ENCODE measurements around the gene RNF225.

RNF225 gene

DNA sequence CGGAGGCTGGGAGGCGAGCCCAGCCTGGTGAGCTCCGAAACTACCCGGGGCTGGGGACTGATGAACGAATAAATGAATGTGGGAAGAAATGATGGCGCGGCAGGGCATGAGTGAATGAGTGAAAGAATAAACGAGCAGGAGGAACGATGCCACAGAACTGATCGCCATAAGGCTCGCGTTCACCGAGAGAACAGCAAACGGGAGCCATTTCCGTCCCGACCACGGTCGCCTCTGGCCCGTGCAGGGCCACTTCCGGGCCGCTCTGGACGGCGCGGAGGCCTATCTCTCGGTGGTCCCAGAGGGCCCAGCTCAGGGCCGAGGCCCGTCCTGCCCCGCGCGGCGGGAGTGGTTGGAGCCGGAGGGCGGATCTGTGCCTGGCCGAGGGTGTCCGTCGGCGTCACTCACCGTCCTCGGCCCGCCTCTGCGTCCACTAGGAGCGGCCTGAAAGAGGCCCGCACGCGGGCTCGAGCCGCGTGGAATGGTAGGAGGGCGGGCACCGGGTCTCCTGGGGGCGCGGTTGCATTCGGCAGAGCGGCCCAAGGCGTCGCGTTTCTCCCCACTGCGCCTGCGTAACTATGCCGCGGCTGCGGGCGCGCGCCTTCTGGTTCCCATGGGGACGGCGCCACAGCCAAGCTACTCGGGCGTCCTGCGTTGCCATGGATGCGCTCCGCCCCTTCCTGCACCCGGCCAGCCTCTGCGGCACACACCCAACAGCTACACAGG is 33.0 kb upstream of the RNF225 start, which contains the start of gene ZNF497:
Gene ZNF497, minus strand, starts transcription at position 480 of the 723 bp plus-strand sequence. CDS start 5,116 bp downstream, outside the sequence.
- in situ Hi-C loops (cut with MboI; ENCODE audit: low sequenced_read_pairs, unreplicated experiment) = no loop called here

DNA sequence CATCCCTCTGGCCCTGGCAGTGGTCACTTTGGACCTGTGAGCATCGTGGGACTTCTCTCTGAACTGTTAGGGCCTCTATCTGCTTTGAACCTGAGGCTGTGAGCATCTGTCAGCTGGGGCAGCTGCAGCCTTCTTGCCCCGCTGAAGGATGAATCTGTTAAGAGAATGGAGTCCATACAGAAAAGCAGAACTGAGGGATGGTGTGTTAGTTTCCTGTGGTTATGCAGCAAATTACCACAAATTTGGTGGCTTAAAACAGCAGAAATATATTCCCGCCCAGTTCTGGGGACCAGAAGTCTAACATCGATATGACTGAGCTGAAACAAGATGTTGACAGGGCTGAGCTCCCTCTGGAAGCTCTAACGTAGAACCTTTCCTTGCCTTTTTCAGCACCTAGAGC is 31.3 kb upstream of the RNF225 start:
- DNase-seq (ENCODE audit: low spot score) = no peak
- TF ChIP-seq, protein P1, sequence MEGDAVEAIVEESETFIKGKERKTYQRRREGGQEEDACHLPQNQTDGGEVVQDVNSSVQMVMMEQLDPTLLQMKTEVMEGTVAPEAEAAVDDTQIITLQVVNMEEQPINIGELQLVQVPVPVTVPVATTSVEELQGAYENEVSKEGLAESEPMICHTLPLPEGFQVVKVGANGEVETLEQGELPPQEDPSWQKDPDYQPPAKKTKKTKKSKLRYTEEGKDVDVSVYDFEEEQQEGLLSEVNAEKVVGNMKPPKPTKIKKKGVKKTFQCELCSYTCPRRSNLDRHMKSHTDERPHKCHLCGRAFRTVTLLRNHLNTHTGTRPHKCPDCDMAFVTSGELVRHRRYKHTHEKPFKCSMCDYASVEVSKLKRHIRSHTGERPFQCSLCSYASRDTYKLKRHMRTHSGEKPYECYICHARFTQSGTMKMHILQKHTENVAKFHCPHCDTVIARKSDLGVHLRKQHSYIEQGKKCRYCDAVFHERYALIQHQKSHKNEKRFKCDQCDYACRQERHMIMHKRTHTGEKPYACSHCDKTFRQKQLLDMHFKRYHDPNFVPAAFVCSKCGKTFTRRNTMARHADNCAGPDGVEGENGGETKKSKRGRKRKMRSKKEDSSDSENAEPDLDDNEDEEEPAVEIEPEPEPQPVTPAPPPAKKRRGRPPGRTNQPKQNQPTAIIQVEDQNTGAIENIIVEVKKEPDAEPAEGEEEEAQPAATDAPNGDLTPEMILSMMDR (IDR thresholded peaks at IDR 0.05; ENCODE audit: borderline replicate concordance, control extremely low read depth, extremely low read depth, insufficient read depth, missing control alignments) = no peak
- in situ Hi-C loops (cut with MboI; ENCODE audit: low sequenced_read_pairs, unreplicated experiment) = no loop called here

More for the DNA sequence above, 33.0 kb upstream of the RNF225 start, which contains the start of gene ZNF497:
- DNase-seq (ENCODE audit: low spot score) = peak; percentile 100
- TF ChIP-seq, protein P1 (IDR thresholded peaks at IDR 0.05; ENCODE audit: borderline replicate concordance, control extremely low read depth, extremely low read depth, insufficient read depth, missing control alignments) = no peak

DNA sequence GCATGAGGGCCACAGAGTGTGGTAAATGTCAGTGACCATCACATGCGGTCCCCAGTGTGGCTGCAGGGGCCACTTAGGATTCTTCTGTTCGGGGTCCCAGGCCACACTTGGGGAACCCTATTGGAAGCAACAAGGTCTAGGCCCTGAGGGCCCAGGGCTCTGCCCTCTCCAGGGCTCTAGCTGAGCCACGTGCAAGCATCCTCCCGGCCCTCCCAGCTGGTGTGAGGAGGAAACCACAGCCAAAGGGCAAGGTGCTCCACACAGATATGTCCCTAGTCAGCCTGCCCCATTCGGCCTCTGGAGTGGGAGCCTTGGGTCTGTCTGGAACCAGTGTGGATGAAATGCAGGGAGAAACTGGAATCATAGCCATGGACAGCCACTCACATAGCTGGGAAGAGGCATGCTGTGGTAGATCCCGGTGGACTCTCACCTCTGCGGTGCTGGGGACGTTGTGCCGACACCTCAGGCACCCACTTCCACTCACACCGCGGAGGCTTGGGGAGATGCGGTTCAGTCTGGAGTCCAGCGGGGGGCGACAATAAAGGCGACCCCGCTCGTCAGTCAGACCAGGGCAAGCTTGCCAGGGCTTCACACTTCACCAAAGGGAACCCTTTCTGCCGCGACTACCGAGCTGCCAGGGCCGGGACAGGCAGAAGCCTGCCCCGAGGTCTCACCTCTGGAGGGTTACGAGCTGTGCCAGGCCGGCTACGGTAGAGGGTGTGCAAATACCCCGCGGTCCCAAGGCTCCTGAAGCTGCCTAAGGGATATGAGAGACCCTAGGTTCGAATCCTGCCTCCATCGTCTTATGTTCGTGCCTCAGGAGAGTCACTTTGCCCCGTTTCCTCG is 28.6 kb upstream of the RNF225 start:
- DNase-seq (ENCODE audit: low spot score) = no peak
- in situ Hi-C loops (cut with MboI; ENCODE audit: low sequenced_read_pairs, unreplicated experiment) = no loop called here
- TF ChIP-seq, protein P1 (IDR thresholded peaks at IDR 0.05; ENCODE audit: borderline replicate concordance, control extremely low read depth, extremely low read depth, insufficient read depth, missing control alignments) = no peak

DNA sequence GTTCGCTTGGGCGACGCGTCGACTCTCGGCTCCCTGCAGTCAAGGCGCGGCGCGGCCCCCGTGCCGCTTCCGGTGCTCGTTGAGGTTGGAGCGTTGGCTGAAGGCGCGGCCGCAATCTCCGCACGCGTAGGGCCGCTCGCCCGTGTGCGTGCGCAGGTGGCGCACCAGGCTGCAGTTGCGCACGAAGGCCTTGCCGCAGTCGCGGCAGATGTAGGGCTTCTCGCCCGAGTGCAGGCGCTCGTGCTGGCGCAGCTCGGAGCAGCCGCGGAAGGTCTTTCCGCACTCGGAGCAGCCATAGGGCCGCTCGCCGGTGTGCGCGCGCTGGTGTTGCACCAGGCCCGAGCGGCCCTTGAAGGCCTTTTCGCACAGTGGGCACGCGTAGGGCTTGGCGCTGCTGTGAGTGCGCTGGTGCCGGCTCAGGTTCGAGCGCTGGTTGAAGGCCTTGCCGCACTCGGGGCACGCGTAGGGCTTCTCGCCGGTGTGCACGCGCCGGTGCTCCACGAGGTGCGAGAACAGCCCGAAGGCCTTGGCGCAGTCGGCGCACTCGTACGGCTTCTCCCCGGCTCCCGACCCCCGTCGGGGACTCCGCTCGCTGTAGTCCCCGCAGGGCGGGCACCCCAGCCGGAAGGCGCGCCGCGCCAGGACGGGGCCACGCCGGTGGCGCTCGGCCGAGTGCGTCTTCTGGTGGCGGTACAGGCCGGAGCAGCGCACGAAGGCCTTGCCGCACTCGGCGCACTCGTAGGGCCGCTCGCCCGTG is 27.6 kb upstream of the RNF225 start:
- DNase-seq (ENCODE audit: low spot score) = no peak
- TF ChIP-seq, protein P1 (IDR thresholded peaks at IDR 0.05; ENCODE audit: borderline replicate concordance, control extremely low read depth, extremely low read depth, insufficient read depth, missing control alignments) = no peak
- in situ Hi-C loops (cut with MboI; ENCODE audit: low sequenced_read_pairs, unreplicated experiment) = no loop called here

DNA sequence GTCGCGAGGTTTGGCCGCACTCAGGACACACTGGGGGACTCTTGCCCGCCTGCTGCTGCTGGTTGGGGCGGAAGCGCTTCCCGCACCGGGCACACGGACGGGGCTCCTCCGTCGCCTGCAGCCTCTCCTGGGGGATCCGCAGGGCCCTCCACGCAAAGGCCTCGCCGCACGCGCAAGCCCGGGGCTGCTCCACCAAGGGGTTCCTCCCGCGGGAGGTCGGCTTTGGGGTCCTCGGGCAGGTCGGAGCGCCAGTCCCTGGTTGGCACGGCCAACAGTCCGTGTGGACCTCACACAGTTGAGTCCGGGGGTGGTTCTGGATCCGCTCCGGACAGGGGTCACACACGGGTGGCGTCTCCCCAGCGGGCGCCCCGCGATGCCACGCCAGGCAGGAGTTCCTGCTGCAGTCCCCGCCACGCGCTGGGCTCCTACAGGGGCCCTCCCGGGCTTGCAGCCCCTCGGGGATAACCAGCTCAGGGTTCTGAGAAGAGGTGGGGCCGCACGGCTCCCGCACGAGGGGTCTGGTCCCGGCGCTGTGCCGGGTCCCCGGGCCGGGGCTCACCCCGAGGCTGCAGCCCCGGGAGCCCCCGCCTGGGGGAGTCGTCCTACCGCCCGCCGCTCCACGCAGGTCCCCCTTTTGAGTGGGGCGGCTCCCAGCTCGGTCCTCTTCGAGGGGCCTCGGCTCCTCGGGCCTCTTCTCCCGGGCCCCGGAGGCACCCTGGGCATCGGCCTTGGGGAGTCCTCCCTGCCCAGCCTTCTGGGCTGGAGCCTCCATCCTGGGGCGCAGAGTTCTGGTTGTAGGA is 26.7 kb upstream of the RNF225 start:
- TF ChIP-seq, protein P1 (IDR thresholded peaks at IDR 0.05; ENCODE audit: borderline replicate concordance, control extremely low read depth, extremely low read depth, insufficient read depth, missing control alignments) = no peak
- no peak for DNase-seq (ENCODE audit: low spot score)
- in situ Hi-C loops (cut with MboI; ENCODE audit: low sequenced_read_pairs, unreplicated experiment) = no loop called here
